ENCODE measurements around the gene PIK3R3.

The PIK3R3 gene

GRCh38 chr1:46132529-46133180, at the start of gene PIK3R3:
Gene PIK3R3 (minus strand): TSS chr1:46132629. CDS start chr1:46131952, 677 bp downstream.
- peak; percentile 71 to 76 (median 73) for DNase-seq (ENCODE audit: low read depth in 2 of 3, low spot score in 2 of 3)

GRCh38 chr1:46181343-46182260, 49.2 kb upstream of the PIK3R3 start:
- DNase-seq (ENCODE audit: low read depth in 2 of 3, low spot score in 2 of 3) = no peak

- DNase-seq (ENCODE audit: low read depth in 2 of 3, low spot score in 2 of 3) = no peak
Observed at GRCh38 chr1:46180082-46180616, 47.7 kb upstream of the PIK3R3 start.

- peak in 1 of 3 experiments; percentile 35 for DNase-seq (ENCODE audit: low read depth in 2 of 3, low spot score in 2 of 3)
Observed at GRCh38 chr1:46179138-46180081, 47.0 kb upstream of the PIK3R3 start.

- no peak for DNase-seq (ENCODE audit: low read depth in 2 of 3, low spot score in 2 of 3)
Observed at GRCh38 chr1:46176211-46176865, 43.9 kb upstream of the PIK3R3 start, which contains the start of gene P3R3URF. Gene P3R3URF (minus strand): TSS chr1:46176488. CDS start chr1:46176471, 17 bp downstream.

- DNase-seq (ENCODE audit: low read depth in 2 of 3, low spot score in 2 of 3) = no peak
Observed at GRCh38 chr1:46175243-46175642, 42.8 kb upstream of the PIK3R3 start.

- DNase-seq (ENCODE audit: low read depth in 2 of 3, low spot score in 2 of 3) = no peak
Observed at GRCh38 chr1:46174448-46175231, 42.2 kb upstream of the PIK3R3 start, which contains the start of gene TSPAN1. Gene TSPAN1 (plus strand): TSS chr1:46175087. CDS start chr1:46181108, 6,021 bp downstream.

GRCh38 chr1:46173361-46173856, 41.0 kb upstream of the PIK3R3 start:
- DNase-seq (ENCODE audit: low read depth in 2 of 3, low spot score in 2 of 3) = no peak

GRCh38 chr1:46172321-46172720, 39.9 kb upstream of the PIK3R3 start:
- DNase-seq (ENCODE audit: low read depth in 2 of 3, low spot score in 2 of 3) = no peak

- DNase-seq (ENCODE audit: low read depth in 2 of 3, low spot score in 2 of 3) = no peak
Observed at GRCh38 chr1:46171871-46172270, 39.4 kb upstream of the PIK3R3 start.

- DNase-seq (ENCODE audit: low read depth in 2 of 3, low spot score in 2 of 3) = no peak
Observed at GRCh38 chr1:46171351-46171750, 38.9 kb upstream of the PIK3R3 start.

- DNase-seq (ENCODE audit: low read depth in 2 of 3, low spot score in 2 of 3) = no peak
Observed at GRCh38 chr1:46169811-46170454, 37.5 kb upstream of the PIK3R3 start.

- DNase-seq (ENCODE audit: low read depth in 2 of 3, low spot score in 2 of 3) = no peak
Observed at GRCh38 chr1:46168477-46168876, 36.0 kb upstream of the PIK3R3 start.

GRCh38 chr1:46166521-46167462, 34.4 kb upstream of the PIK3R3 start:
- peak in 2 of 3 experiments; percentile 2 to 24 for DNase-seq (ENCODE audit: low read depth in 2 of 3, low spot score in 2 of 3)

- no peak for DNase-seq (ENCODE audit: low read depth in 2 of 3, low spot score in 2 of 3)
Observed at GRCh38 chr1:46160212-46160611, 27.8 kb upstream of the PIK3R3 start.

GRCh38 chr1:46159516-46159915, 27.1 kb upstream of the PIK3R3 start:
- no peak for DNase-seq (ENCODE audit: low read depth in 2 of 3, low spot score in 2 of 3)
